Measurements from ENCODE around the gene RNASE7.

- TF ChIP-seq CTCF (IDR thresholded peaks at IDR 0.05) (no peak), POLR2A (IDR thresholded peaks at IDR 0.05) (no peak)
Observed at GRCh38 chr14:21053184-21054122, 11.3 kb downstream of the RNASE7 start.

Data from body of pancreas (tissue), 4 donors.